ENCODE results near the gene FAM174C.

FAM174C gene

DNA sequence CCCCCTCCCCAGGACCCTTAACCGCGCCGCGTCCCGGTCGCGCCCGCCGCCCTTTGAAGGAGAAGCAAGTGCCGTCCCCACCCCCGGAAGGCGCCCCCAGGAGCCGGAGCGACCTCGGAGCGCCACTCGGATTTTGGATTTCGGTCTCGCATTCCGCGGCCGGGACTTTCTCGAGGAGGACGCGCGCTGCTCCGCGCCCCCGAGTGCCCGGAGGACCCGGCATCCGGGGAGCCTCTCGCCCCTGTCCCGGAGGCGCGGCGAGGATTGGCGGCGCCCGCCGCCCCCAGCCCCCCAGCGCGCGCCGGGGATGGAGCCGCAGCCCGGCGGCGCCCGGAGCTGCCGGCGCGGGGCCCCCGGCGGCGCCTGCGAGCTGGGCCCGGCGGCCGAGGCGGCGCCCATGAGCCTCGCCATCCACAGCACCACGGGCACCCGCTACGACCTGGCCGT lies 25.3 kb upstream of the FAM174C start:
- no peak for DNase-seq (ENCODE audit: low read depth in 2 of 2)

DNA sequence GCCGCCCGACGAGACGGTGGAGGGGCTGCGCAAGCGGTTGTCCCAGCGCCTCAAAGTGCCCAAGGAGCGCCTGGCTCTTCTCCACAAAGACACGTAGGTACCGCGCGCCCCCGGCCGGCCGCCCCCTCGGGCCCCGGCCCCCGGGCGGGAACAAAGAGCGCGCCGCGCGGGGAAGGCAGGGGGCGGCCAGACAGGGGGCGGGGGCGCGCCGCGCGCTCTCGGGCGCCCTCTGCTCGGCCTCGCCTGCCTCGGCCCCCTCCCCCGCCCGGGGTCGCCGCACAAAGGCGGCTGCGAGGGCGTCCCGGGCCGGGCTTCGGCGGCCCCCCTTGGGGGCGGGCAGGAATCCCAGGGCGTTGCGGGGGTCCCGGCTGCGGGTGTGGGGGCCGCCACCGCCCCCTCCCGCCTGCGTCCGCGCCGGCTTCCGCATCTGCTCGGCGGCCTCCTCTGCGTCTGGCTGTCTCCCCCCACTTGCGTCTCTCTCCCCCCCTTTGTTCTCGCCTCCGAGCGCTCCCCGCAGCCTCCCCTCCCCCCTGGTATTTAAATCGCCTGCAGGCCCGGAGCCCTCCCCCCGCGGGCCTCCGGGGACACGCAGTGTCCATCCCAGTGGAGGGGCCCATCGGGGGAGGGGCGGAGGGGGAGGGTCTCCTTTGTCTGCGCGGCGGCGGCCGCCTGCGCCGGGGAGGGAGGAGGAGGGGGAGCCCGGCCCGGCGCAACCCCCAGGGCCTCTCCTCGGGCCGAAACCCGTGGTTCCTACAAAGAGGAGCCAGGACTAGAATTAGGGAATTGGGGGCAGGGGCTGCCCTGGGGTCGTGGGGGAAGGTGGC lies 24.7 kb upstream of the FAM174C start:
- DNase-seq (ENCODE audit: low read depth in 2 of 2) = no peak

DNA sequence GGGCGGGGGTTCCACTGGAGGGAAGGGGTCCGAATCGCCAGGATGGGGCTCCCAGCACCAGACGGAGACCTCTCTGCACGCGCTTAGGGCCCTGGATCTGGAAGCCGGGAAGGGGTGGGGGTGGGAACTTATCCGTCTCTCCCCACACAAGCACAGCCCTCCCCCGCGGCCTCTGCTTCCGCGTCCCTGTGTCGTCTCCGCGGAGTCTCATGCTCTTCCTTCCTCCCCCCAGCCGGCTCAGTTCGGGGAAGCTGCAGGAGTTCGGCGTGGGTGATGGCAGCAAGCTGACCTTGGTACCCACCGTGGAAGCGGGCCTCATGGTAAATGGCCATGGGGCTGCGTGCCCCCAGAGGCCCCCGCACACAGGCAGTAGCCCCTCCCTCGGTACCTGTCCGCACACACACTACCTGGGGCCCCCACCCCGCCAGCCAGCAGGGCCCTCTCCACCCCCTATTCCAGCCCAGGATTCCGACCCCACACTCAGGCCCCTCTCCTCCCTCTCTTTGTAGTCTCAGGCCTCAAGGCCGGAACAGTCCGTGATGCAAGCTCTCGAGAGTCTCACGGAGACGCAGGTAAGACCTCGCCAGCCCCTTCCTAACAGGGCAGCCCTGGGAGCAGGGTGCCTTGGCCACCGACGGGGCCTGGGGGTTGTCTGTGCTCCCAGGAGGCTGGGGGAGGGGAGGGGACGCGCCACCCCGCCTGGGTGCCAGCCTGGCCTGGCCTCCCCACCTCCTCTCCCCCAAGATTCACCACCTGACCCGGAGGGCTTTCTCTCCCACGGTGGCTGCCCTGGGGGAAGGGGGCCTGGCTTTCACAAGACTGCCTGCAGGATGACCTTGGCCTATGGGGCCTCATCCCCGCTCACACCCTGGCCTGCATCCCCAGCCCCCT lies 23.8 kb upstream of the FAM174C start:
- no peak for DNase-seq (ENCODE audit: low read depth in 2 of 2)

DNA sequence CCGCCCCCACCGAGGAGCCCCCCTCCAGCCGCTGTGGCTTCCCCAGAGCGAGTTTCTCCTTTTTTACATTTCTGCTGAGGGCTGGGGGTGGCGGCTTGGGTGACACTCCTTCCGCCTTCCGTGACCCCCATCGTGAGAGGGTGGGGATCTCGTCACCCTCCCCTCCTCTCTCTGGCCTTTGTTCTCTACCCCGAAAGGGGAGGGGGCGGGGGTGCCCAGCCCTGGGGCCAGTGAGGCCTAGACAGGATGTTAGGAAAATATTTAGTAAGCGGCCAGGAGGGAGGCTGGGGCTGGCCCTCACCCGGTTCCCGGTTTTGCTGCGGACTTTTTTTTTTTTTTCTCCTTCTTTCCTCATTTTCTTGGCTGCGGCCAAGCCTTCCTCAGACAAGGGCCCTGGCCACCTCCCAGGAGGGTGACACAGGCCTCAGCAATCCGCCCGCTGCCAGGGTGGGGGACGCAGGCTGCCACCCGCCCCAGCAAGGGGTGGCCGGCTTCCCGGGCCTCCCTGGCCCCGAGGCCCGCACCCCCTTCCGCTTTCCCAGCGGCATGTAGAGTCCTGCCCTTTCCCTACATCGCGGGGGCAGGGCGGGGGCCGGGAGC lies 23.0 kb upstream of the FAM174C start:
- DNase-seq (ENCODE audit: low read depth in 2 of 2) = no peak

DNA sequence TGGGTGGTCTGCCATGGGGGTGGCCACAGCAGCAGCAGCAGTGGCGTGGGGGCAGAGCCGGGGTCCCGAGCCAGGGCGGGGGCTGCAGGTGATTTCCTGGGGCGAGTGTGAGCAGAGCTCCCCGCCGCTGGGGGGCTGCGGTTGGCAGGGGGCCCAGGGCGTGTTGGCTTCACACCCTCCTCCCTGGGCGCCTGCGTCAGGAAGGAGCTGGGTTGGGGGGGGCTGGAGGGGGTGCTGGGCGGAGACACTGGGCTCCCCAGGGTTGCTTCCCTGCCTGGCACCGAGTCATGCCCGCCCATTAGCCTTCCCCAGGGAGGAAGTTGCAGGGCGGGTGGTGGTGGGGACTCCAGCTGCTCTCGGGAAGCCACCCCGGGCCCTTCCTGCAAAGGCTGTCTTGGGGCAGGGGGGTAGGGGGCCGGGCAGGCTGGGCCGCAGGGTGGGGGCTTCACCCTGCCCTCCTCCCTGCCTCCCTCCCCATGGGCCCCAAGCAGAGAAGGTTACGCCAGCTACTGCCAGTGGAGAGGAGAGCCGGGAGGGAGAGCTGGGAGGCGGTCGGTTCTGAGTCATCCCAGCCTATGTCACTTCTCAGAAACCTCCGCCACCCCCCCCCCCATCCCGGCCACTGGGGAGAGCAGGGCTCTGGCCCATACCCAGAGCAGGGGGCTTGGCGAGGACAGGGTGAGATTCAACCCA lies 22.4 kb upstream of the FAM174C start:
- peak in 1 of 2 donors; percentile 58 for DNase-seq (ENCODE audit: low read depth in 2 of 2)

DNA sequence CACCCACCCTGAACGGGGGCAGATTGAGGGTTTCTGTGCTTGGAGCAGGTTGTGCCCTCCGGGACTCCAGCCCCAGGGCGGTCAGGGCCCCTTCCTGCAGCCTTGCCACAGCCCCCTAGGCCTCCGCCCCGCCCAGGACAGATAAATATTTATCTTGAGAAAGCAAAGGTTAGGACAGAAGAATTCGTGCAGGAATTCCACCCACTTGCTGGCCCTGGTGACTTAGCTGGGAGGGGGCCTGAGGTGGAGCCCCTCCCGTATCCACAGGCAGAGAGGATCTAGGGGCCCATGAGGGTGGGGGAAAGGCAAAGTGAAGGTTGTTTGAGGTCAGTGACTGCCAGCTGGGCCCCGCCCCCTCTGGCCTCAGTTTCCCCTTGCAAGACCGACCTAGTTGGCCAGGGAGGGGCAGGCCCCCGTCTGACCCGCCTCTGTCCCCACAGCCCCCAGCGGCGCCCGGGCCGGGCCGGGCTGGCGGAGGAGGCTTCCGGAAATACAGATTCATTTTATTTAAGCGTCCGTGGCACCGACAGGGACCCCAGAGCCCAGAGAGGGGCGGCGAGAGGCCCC lies 21.7 kb upstream of the FAM174C start:
- no peak for DNase-seq (ENCODE audit: low read depth in 2 of 2)

DNA sequence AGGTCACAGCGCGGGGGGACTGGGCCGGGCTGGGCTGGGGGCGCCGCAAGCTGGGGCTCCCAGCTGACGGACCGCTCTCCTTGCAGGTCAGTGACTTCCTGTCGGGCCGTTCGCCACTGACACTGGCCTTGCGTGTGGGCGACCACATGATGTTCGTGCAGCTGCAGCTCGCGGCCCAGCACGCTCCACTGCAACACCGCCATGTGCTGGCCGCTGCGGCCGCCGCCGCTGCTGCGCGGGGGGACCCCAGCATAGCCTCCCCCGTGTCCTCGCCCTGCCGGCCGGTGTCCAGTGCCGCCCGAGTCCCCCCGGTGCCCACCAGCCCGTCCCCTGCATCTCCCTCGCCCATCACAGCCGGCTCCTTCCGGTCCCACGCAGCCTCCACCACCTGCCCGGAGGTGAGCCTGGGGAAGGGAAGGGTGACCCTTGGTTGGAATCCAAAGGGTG lies 21.2 kb upstream of the FAM174C start:
- no peak for DNase-seq (ENCODE audit: low read depth in 2 of 2)

DNA sequence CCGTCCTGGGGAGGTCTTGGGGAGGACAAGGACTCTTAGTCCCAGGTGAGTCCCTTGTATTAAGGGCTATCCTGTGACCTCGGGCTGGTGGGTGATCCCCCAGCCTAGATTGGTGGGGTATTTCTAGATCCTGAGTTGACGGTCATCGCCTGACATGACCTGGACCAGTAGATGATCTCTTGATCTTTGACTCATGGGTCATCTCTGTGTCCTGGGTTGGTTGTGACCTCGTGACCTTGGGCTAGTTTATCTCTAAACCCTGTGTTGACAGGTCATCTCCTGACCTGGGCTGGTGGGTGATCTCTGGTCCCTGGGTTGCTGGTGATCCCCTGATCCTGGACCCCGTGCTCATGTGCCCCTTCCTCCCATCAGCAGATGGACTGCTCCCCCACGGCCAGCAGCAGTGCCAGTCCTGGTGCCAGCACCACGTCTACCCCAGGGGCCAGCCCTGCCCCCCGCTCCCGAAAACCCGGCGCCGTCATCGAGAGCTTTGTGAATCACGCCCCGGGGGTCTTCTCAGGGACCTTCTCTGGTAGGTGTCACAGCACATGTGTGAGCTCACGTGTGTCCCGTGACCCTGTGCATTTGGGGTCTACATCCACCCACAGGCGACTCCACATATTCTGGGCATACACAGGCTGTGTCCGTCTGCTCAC lies 20.7 kb upstream of the FAM174C start:
- no peak for DNase-seq (ENCODE audit: low read depth in 2 of 2)

DNA sequence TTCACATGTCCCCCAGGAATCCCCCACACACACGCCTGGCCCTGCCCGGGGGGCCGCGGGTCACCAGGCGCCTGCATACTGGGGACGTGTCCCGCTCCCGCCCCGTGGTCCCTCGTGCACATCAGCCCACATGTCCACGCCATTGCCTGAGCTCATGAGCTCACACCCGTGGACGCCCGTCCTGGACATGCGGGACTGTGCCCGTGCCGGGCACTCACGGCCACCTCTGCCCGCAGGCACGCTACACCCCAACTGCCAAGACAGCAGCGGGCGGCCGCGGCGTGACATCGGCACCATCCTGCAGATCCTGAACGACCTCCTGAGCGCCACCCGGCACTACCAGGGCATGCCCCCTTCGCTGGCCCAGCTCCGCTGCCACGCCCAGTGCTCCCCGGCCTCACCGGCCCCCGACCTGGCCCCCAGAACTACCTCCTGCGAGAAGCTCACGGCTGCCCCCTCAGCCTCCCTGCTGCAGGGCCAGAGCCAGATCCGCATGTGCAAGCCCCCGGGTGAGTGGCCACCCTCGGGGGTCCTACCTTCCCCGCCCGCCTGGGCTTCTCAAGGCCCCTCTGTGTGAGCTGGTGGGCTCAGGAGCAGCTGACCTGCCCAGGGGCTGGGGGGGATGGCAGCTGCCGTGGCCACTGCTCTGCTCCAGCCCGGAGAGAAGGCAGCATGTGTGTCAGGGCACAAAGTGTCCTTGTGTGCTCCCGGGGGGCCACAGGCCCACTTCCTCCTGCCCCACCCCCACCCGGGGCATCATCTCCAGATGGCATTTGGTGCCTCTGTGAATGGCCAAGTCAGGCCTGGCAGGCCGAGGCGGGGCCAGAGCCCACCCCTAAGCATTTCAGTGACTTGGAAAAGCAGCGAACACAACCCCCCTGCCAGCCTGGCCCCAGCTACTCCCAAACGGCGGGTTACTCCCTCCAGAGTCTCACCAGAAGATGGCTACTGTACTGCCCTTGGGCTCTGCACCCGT lies 19.9 kb upstream of the FAM174C start:
- DNase-seq (ENCODE audit: low read depth in 2 of 2) = no peak

DNA sequence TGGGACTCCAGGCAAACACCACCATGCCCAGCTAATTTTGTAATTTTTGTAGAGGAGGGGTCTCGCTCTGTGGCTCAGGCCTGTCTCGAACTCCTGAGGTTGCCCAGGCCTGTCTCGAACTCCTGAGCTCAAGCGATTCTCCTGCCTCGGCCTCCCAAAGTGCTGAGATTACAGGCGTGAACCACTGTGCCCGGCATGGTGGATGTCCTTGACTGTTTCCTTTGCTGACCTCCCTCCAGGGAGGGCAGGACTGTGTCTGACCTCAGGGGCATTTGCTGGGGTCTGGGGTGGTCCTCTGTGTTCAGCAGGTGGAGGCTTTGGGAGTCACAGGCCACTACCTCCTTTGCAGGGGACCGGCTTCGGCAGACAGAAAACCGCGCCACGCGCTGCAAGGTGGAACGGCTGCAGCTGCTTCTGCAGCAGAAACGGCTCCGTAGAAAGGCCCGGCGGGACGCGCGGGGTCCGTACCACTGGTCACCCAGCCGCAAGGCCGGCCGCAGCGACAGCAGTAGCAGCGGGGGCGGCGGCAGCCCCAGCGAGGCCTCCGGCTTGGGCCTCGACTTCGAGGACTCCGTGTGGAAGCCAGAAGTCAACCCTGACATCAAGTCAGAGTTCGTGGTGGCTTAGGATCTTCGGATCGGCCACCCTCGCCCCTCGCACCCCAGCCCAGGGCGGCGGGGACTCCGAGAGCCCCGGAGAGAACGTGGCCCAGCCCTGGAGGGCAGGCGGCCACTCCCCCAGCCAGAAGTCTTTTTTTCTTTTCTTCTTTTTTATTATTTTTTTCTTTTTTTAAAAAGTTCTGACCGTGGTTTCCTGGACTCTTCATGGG lies 18.5 kb upstream of the FAM174C start:
- DNase-seq (ENCODE audit: low read depth in 2 of 2) = no peak

DNA sequence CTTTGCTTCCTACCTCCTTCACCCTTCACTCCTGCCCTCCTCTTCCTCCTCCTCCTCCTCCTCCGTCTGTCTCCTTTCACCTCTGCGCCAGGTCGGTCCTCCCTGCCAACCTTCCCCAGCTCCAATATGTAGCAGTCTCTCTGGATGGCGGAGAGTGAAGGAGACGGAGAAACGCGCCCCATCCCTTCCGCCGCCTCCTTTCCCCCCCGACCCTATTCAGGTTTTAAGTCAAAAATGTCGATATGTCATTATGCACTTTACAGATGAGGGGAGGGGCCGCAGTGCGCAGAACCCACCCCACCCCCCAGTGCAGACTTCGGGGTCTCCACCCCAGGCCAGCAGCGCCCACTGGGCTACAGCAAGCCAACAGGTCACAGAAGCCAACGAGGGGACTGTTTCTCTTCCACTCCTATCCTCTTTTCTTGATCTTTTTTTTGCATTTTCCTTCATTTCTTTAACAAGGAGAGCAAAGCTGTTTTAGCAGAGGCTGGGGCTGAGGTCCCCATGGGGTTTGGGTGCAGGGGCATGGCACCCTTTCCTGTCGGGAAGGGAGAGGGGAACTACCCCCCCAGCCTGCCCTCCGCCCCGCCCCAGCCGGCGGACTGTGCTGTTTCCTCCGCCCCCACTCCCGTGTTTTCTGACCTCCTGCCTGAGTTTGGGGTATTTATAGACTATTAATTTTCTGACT lies 17.7 kb upstream of the FAM174C start:
- no peak for DNase-seq (ENCODE audit: low read depth in 2 of 2)

DNA sequence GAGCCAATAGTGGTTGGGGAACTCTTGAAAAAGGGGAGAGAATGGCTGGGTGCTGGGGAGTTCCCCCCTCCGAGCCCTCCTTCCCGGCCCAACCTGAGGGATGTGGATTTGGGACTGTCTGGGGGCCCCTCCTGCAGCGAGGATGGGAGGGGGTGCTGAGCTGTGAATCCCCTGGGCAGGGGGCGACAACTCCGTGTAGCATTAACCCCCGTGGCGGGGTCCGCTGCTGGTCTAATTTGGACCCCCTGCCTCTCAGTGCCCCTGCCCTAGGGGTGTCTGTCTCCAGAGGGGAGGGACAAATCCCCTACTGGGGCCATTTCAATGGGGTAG lies 17.2 kb upstream of the FAM174C start:
- DNase-seq (ENCODE audit: low read depth in 2 of 2) = no peak

DNA sequence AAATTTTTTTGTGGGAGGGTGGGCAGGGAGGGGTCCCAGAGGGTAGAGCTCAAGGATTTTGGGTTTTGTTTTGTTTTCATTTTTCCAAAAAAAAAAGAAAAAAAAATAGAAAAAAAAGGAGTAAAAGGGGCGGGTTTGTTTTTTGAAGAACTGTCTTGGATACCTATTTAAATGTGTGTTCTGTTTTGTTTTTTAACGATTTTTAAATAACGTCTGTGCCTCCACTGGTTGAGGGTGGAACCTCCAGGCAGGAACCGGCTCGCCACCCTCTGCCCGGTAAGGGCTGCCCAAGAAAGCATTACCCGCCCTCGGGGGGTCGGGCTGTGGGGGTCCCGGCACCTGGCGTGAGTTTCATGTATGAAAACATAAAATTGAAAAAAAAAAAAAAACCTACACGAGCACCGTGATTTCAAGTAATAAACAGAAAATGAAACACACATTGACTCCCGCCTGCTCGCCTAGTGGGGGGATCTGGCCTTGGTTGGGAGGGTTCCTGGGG lies 16.6 kb upstream of the FAM174C start:
- DNase-seq (ENCODE audit: low read depth in 2 of 2) = no peak

DNA sequence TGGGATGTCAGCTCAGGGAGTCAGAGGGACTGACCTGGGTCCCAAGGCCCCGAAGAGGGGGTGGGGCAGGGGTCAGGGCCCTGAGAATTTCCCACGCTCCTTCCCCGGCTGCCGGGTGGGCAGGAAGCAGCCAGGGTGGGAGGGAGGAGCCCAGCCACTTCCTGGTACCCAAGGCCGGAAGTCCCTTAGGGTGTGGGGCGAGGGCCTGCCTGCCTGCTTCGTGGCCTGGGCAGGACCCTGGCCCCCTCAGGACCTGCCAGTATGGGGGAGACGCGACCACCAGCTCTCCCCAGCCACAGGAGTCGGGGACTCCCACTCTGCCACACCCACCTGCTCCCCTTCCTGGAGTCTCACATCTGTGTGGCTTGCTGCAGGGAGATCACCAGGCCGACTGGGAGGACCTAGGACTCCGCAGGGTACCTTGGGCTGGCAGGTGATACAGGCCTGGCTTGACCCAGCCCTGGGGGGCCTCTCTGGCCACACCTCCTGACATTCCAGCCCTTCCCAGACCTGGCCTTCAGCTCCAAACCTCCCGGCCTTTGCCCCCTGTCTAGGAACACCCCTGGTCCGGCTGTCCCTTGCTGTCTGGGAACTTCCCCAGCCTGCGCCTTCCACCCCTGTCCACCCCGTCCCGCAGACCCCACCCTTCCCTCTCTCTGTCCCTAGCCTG lies 16.0 kb upstream of the FAM174C start:
- DNase-seq (ENCODE audit: low read depth in 2 of 2) = no peak

DNA sequence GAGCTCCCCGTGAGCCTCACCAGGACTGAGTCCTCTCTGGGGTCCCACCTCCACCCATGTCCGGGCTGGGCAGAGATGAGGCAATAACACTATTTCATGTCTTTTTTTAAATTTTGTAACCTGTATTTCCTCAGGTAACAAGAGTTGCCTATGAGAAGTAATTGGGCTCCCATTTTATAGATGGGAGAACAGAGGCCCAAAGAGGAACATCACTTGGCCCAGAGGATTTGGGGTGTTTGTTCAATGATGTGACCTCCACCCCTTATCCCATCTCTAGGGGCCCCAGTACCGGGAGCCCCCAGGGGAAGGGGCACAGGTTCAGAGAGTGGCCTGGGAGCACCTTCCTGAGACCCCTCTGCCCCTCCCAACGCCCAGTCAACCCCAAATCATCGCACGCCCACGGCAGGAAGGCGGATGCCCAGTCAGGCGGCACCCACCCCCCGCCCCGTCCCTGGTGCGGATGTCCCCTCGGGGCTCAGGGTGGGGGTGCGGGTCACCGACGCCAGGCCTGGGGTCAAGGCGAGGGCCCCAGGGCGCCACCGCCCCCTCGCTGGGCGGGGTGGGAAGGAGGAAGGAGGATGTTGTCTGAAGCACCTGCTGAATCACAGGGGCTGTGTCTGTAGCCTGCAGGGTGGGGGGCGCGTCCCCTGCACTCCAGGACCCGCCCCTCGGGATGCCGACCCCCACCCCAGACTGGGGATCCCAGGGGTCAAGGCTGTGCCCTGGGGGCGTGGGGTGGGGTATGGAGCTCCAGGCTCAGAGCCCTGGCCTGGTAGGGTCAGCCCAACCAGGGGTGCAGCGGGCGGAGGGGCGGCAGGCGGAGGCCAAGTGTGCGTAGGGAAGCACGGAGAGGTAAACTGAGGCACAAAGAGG lies 15.2 kb upstream of the FAM174C start:
- no peak for DNase-seq (ENCODE audit: low read depth in 2 of 2)

DNA sequence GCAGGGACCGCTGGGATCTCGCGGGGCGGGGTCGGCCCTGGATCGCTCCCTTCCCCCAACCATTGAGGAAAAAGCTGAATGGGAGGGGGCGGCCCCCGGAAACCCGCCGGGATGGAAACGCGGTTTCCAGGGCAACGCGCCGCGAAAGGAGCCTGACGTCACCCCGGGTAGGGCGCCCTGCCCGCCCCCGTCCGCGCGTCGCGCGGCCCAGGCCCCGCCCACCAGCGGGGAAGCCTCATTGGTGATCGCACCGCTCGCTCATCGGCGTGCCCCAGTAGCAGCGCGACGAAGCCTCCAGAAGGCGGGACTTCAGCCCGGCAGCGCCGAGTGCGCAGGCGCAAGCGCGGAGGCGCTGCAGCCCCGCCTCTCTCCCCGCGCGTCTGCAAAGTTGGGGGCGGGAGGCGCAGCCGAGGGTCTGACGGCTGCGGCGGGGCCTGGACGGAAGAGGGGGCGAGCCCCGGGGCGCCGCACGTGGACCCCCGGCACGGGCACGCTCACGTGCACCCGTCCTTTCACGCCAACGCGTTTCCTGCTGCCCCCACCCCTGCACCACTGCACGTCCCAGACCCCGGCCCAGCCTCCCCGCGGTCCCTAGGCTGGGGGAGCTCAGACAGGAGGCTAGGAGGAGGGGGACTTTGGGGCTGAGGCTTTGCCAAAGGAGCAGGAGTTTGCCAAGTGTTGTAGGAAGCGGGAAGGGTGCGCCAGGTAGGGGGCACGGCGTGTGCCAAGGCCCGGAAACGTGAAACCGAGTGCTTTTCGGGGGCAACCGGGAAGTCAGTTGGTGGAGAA lies 14.4 kb upstream of the FAM174C start:
- peak; percentile 93 to 98 for DNase-seq (ENCODE audit: low read depth in 2 of 2)

Data from stimulated activated CD8-positive, alpha-beta memory T cell treated with anti-CD3 and anti-CD28 coated beads, Interleukin-15, amount 100 ng/mL, for 4 hours (primary cell).